HG03521 (cell line): ENCODE measurements around the gene MATN3.

Experiments
- ATAC-seq: cut with Tn5 transposase; IDR thresholded peaks from one replicate; pipeline ENCODE4 v1.9.1; 2021; ENCODE audit warnings: mild to moderate bottlenecking, moderate library complexity; ENCODE audit not compliant: unreplicated experiment

The MATN3 gene

GRCh38 chr2:20008703-20009102 lies 3.8 kb downstream of the MATN3 start:
- no peak for ATAC-seq

GRCh38 chr2:20005891-20006470 lies 6.5 kb downstream of the MATN3 start:
- ATAC-seq, result no peak

GRCh38 chr2:20005067-20005627 lies 7.3 kb downstream of the MATN3 start:
- ATAC-seq, result no peak

- ATAC-seq, result no peak
These were observed 11.1 kb downstream of the MATN3 start for GRCh38 chr2:20001361-20001863.

- ATAC-seq, result no peak
These were observed 18.7 kb downstream of the MATN3 start for GRCh38 chr2:19993731-19994130.

GRCh38 chr2:19991895-19992294 lies 20.6 kb downstream of the MATN3 start:
- ATAC-seq, result no peak

GRCh38 chr2:19990416-19990728 lies 22.1 kb downstream of the MATN3 start:
- no peak for ATAC-seq

GRCh38 chr2:19989667-19990415 lies 22.6 kb downstream of the MATN3 start, which contains the start of gene WDR35:
WDR35 (minus strand) TSS chr2:19990105; CDS start chr2:19990015, 90 bp downstream.
- peak; percentile 88 for ATAC-seq

- no peak for ATAC-seq
These were observed 23.2 kb downstream of the MATN3 start for GRCh38 chr2:19989342-19989666.

- no peak for ATAC-seq
These were observed 23.9 kb downstream of the MATN3 start for GRCh38 chr2:19988600-19988999.

GRCh38 chr2:19987936-19988335 lies 24.5 kb downstream of the MATN3 start:
- peak; percentile 57 for ATAC-seq

- no peak for ATAC-seq
These were observed 30.2 kb downstream of the MATN3 start for GRCh38 chr2:19982268-19982667.

GRCh38 chr2:19979932-19980331 lies 32.5 kb downstream of the MATN3 start:
- ATAC-seq, result no peak

GRCh38 chr2:19973466-19973865 lies 39.0 kb downstream of the MATN3 start:
- no peak for ATAC-seq

- ATAC-seq, result no peak
These were observed 40.8 kb downstream of the MATN3 start for GRCh38 chr2:19971691-19972090.

GRCh38 chr2:19963386-19963785 lies 49.1 kb downstream of the MATN3 start:
- ATAC-seq, result no peak

- ATAC-seq, result peak; percentile 87
These were observed 56.7 kb downstream of the MATN3 start for GRCh38 chr2:19955544-19956422.

GRCh38 chr2:19949071-19949470 lies 63.4 kb downstream of the MATN3 start:
- ATAC-seq, result no peak

GRCh38 chr2:19947184-19947940 lies 65.1 kb downstream of the MATN3 start:
- ATAC-seq, result no peak

GRCh38 chr2:19944205-19944845 lies 68.1 kb downstream of the MATN3 start:
- ATAC-seq, result no peak
